Activated CD4-positive, alpha-beta T cell treated with anti-CD3 and anti-CD28 coated beads, Interleukin-2, amount 50 U/mL, for 16 hours (primary cell): Measurements from ENCODE around the gene B4GALT1.
"Not testable (repeated sequence)": the region's sequence is repeated elsewhere in the genome, so short reads cannot be mapped to it uniquely, and the experiment has no call there.

ENCODE experiments used
- DNase-seq: peaks from one replicate; pipeline ENCODE4 v3.0.0-alpha.2; 2020

The B4GALT1 gene

GRCh38 chr9:33092634-33093033 is 74.5 kb downstream of the B4GALT1 start:
- no peak for DNase-seq

DNA sequence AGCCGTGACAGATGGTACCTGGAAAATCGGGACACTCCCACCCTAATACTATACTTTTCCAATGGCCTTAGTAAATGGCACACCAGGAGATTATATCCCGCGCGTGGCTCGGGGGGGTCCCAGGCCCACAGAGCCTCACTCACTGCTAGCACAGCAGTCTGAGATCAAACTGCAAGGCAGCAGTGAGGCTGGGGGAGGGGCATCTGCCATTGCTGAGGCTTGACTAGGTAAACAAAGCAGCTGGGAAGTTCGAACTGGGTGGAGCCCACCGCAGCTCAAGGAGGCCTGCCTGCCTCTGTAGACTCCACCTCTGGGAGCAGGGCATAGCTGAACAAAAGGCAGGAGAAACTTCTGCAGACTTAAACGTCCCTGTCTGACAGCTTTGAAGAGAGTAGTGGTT is 81.5 kb downstream of the B4GALT1 start:
- DNase-seq, result not testable (repeated sequence)

DNA sequence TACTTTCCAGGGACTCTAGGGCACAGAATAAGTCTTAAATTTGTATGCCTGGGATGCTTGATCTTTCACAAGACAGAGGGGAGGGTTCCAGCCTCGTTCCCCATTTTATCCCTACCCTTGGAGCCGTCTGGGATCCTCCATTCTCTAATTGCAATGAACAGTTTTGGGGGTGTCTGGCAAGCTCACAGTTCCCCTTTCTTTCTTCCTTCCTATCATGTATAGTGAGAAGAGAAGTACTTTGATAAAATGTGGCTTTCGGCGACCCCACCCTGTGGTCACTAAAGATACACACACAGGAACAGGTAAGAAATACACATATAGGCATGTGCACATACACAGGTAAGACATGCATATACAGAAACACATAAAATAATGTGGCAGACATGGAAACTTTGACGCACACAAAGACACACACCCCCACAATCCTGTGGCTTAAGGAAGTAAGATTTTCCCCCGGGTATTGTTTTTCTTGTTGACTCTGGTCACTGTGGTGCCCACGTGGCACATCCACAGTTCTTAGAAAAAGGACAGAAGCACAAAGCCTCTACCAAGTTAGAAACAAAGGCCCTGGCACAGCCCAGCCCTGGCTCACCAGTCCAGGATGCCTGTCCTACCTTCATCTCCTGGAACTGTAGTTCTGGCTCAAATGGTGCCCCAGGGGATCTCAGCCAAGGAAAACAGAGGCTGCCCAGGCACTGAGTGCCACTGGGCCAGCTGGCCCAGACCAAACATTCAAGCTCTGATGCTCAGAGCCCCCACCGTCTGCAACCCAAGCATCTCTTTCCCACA is 84.4 kb downstream of the B4GALT1 start:
- DNase-seq, result no peak

- no peak for DNase-seq
Measured at GRCh38 chr9:33082128-33082527, 85.0 kb downstream of the B4GALT1 start.

- DNase-seq, result peak; percentile 90
Measured at GRCh38 chr9:33081128-33081851, 85.8 kb downstream of the B4GALT1 start.

GRCh38 chr9:33080534-33080933 is 86.6 kb downstream of the B4GALT1 start:
- DNase-seq, result no peak

DNA sequence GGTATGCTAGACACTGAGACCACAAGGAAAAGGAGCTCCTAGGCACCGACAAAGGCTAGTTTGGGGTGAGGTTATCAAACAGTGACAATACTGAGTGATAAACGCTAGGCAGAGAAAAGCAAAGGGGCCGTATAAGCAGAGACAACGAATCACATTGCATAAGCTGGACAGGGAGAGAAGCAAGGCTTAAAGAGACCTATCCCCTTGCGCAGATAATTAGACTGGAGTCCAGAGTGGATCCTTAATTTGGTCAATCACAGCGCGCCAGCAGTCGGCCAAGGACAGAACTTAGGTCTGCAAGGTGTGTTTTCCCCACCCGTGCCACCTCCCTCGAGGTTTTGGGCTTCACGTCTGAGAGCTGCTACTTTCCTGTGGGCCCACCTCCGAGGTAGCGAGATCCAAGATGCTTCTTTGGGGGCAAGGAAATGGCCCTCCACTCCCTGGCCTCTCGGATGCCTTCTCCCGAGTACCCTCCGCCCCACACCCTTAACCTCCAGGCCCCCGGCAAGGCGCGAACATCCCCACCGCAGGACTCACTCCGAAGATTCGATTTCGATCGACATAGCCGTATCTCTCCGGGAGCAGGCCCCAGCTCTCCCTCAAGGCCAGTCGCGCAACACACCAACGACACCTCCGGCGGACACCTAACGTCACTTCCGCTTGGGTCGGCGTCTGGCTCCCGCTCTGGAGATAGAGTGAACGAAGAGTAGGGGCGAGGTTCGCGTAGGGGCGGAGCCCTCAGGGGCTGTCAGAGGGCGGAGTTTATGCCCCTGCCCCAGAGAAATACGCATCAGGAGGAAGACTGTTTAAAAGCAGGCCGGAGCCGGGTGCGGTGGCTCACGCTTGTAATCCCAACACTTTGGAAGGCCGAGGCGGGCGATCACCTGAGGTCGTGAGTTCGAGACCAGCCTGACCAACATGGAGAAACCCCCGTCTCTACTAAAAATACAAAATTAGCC is 90.8 kb downstream of the B4GALT1 start, which contains the start of gene SMU1:
Gene SMU1 (minus strand): TSS at position 629 of the 959 bp plus-strand sequence. CDS start 66 bp downstream, at position 563.
- DNase-seq, result peak; percentile 98

- DNase-seq, result no peak
Measured at GRCh38 chr9:33068991-33069390, 98.1 kb downstream of the B4GALT1 start.

DNA sequence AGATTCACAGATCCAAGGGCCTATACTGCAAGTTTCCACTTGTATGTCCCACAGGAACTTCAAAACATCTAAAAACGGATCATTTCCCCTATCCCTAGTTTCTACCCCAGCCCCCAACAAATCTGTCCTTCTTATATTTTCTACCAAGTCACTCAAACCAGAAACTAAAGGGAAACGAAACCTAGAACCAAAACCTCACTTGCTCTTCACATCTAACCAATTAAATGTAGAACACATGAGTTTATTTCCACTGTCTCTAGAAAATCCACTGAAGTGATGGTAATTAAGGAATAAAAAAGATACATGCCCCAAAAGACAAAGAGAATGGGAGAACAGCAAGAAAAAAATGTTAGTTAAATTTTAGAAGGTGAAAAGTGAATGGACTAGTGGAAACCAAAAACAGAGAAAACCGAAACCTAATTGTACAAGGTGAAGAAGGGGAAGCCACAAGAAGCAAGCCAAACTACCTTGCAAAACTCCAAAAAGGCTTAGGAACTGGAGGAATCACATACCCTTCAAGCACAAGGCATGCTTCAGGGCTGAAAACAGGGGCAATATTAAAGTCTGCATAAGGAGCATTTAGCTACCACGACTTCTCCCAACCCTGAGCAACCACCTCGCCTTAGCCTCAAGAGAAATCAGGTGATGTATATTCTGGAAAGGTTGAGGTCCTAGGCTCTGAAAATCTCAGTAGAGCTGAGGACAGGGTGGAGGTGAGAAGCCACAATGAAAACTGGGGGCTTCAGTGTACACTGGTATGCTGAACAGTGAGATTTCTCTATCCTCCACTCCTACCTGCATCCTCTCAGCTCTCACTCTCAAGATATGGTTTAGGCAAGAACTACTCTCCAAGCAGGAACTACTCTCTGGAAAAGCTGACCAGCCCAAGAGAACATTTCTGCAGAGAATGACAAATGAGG is 101.7 kb downstream of the B4GALT1 start:
- no peak for DNase-seq
